ENCODE data around the gene CTSA.
"Not testable (repeated sequence)": the region's sequence is repeated elsewhere in the genome, so short reads cannot be mapped to it uniquely, and the experiment has no call there.

Gene CTSA

GRCh38 chr20:45859916-45860315 is 31.2 kb upstream of the CTSA start:
- no peak for ATAC-seq
- H3K27ac Mint-ChIP-seq: no peak overlapping the region
- H3K9me3 Mint-ChIP-seq: no peaks in the 10 kb centered on the region
- peaks cover 21% of the 10 kb centered on the region for H3K36me3 Mint-ChIP-seq
- H3K4me3 Mint-ChIP-seq: no peak overlapping the region
- no peaks in the 10 kb centered on the region for H3K27me3 Mint-ChIP-seq
- H3K4me1 Mint-ChIP-seq: peaks cover 33% of the 10 kb centered on the region

GRCh38 chr20:45860560-45861220 is 30.4 kb upstream of the CTSA start:
- peaks cover 21% of the 10 kb centered on the region for H3K36me3 Mint-ChIP-seq
- ATAC-seq: no peak
- H3K27me3 Mint-ChIP-seq: no peaks in the 10 kb centered on the region
- no peak overlapping the region for H3K4me3 Mint-ChIP-seq
- H3K4me1 Mint-ChIP-seq: peaks cover 33% of the 10 kb centered on the region
- no peak overlapping the region for H3K27ac Mint-ChIP-seq
- no peaks in the 10 kb centered on the region for H3K9me3 Mint-ChIP-seq

- Mint-ChIP-seq H3K4me1 (peaks cover 27% of the 10 kb centered on the region), H3K36me3 (peaks cover 22% of the 10 kb centered on the region), H3K27ac (no peak overlapping the region), H3K4me3 (no peak overlapping the region), H3K9me3 (no peaks in the 10 kb centered on the region), H3K27me3 (no peaks in the 10 kb centered on the region)
- ATAC-seq: no peak
Observed at GRCh38 chr20:45861221-45862075, 29.7 kb upstream of the CTSA start.

- no peak for ATAC-seq
- H3K4me1 Mint-ChIP-seq: peaks cover 9% of the 10 kb centered on the region
Observed at GRCh38 chr20:45863543-45864470, 27.3 kb upstream of the CTSA start.

DNA sequence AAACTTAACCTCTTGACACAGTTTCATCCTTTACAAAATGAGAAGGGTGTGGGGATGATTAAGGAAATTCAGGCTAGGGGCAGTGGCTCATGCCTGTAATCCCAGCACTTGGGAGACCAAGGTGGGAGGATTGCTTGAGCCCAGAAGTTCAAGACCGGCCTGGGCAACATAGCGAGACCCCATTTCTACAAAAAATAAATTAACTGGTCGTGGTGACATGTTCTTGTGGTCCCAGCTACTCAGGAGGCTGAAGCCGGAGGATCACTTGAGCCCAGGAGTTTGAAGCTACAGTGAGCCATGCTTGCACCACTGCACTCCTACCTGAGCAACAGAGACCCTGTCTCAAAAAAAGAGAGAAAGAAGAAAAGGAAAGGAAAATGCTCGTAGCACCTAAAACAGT is 24.7 kb upstream of the CTSA start:
- Mint-ChIP-seq H3K4me3 (no peak overlapping the region), H3K27ac (no peak overlapping the region), H3K27me3 (no peaks in the 10 kb centered on the region), H3K9me3 (no peaks in the 10 kb centered on the region), H3K4me1 (no peaks in the 10 kb centered on the region), H3K36me3 (peaks cover 7% of the 10 kb centered on the region)
- no peak for ATAC-seq

More at GRCh38 chr20:45863543-45864470, 27.3 kb upstream of the CTSA start:
- Mint-ChIP-seq H3K9me3 (no peaks in the 10 kb centered on the region), H3K27me3 (no peaks in the 10 kb centered on the region), H3K27ac (no peak overlapping the region), H3K4me3 (no peak overlapping the region), H3K36me3 (peaks cover 26% of the 10 kb centered on the region)

- ATAC-seq: no peak
- no peaks in the 10 kb centered on the region for H3K4me1 Mint-ChIP-seq
- no peaks in the 10 kb centered on the region for H3K9me3 Mint-ChIP-seq
Observed at GRCh38 chr20:45867136-45867818, 23.9 kb upstream of the CTSA start.

GRCh38 chr20:45867819-45868176 is 23.3 kb upstream of the CTSA start:
- Mint-ChIP-seq H3K9me3 (no peaks in the 10 kb centered on the region), H3K27ac (no peak overlapping the region), H3K4me3 (no peak overlapping the region), H3K36me3 (peaks cover 11% of the 10 kb centered on the region), H3K4me1 (no peaks in the 10 kb centered on the region), H3K27me3 (no peaks in the 10 kb centered on the region)
- no peak for ATAC-seq

More at GRCh38 chr20:45867136-45867818, 23.9 kb upstream of the CTSA start:
- Mint-ChIP-seq H3K36me3 (peaks cover 8% of the 10 kb centered on the region), H3K4me3 (no peak overlapping the region), H3K27ac (no peak overlapping the region), H3K27me3 (no peaks in the 10 kb centered on the region)

DNA sequence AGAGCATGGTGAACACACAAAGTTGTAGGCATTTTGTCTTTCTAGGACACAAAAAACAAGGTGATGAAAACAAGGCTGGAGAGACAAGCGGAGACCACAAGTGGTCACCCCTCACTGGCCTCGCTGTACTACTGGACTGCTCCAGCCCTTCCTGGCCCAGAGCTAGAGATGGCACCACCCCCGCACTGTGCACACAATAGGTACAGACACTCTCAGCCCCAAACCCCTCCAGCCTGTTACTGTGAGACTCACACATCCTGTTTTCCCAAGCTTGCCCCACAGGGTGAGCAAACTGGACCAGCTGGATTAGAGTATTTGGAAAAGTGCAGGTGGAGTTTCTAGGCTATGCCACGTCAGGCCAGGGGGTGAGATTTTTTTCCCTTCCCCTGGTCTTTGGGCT is 18.5 kb upstream of the CTSA start:
- ATAC-seq: no peak
- H3K9me3 Mint-ChIP-seq: no peaks in the 10 kb centered on the region
- H3K4me1 Mint-ChIP-seq: no peaks in the 10 kb centered on the region
- no peak overlapping the region for H3K27ac Mint-ChIP-seq
- H3K27me3 Mint-ChIP-seq: no peaks in the 10 kb centered on the region
- peaks cover 6% of the 10 kb centered on the region for H3K36me3 Mint-ChIP-seq
- no peak overlapping the region for H3K4me3 Mint-ChIP-seq

- Mint-ChIP-seq H3K27me3 (no peaks in the 10 kb centered on the region), H3K27ac (no peak overlapping the region), H3K4me3 (no peak overlapping the region), H3K4me1 (no peaks in the 10 kb centered on the region), H3K36me3 (peaks cover 6% of the 10 kb centered on the region), H3K9me3 (no peaks in the 10 kb centered on the region)
- ATAC-seq: no peak
Observed at GRCh38 chr20:45873409-45874103, 17.6 kb upstream of the CTSA start.

- not testable (repeated sequence) for H3K27me3 Mint-ChIP-seq, H3K4me3 Mint-ChIP-seq, H3K27ac Mint-ChIP-seq, H3K9me3 Mint-ChIP-seq, H3K36me3 Mint-ChIP-seq, ATAC-seq, H3K4me1 Mint-ChIP-seq
Observed at GRCh38 chr20:45874104-45874481, 17.0 kb upstream of the CTSA start.

DNA sequence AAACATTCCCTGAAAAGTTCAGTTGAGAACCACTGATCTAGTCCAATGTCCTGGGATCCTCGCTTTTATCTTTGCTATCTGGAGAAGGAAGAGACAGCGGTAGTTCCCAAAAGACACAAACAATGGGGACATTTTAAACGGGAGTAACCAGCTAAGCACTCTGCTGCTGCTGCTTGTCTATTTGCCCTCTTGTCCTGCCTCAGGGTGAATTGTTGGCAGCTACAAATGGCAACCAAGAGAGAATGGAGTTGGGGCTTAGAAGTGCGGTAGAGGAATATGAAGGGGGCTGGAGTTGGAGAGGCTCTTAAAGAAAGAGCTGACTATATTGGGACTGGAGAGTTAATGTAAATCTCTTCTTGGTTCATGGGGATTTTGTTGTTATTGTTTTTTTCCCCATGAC is 16.6 kb upstream of the CTSA start:
- Mint-ChIP-seq H3K4me1 (no peaks in the 10 kb centered on the region), H3K36me3 (peaks cover 6% of the 10 kb centered on the region), H3K9me3 (no peaks in the 10 kb centered on the region), H3K27ac (no peak overlapping the region), H3K27me3 (no peaks in the 10 kb centered on the region), H3K4me3 (no peak overlapping the region)
- ATAC-seq: no peak

DNA sequence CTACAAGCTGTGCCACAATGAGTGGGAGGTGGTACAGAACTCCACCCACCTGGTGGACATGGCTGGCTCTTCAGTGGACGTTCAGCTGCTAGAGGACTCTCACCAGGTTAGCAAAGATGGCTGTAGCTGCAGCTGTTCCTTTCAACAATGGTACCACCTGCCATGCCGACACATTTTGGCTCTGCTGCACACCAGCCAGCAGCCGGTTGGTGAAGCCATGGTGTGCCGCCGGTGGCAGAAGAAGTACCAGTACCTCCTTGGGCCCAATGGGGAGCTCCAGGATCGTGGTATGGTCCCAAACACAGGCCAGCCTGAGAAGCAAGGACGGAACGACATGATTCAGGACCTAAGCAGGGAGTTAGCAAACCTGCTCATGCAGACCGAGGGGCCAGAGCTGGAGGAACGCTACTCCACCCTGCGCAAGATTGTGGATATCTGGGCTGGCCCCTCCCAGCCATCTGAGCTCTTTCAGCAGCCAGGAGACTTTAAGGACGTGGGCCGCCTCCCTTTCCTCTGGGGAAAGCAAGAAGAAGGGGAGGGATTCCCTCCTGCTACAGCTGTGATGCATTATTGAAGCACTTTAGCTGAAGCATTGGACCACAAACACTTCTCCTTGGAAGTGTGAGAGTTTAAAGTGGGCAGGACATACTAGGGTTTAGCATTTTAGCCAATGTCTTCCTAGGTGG is 12.9 kb upstream of the CTSA start:
- no peak for ATAC-seq
- peaks cover 25% of the 10 kb centered on the region for H3K4me1 Mint-ChIP-seq
- no peak overlapping the region for H3K27ac Mint-ChIP-seq
- no peaks in the 10 kb centered on the region for H3K9me3 Mint-ChIP-seq
- no peaks in the 10 kb centered on the region for H3K27me3 Mint-ChIP-seq
- H3K36me3 Mint-ChIP-seq: peaks cover 10% of the 10 kb centered on the region
- H3K4me3 Mint-ChIP-seq: no peak overlapping the region

DNA sequence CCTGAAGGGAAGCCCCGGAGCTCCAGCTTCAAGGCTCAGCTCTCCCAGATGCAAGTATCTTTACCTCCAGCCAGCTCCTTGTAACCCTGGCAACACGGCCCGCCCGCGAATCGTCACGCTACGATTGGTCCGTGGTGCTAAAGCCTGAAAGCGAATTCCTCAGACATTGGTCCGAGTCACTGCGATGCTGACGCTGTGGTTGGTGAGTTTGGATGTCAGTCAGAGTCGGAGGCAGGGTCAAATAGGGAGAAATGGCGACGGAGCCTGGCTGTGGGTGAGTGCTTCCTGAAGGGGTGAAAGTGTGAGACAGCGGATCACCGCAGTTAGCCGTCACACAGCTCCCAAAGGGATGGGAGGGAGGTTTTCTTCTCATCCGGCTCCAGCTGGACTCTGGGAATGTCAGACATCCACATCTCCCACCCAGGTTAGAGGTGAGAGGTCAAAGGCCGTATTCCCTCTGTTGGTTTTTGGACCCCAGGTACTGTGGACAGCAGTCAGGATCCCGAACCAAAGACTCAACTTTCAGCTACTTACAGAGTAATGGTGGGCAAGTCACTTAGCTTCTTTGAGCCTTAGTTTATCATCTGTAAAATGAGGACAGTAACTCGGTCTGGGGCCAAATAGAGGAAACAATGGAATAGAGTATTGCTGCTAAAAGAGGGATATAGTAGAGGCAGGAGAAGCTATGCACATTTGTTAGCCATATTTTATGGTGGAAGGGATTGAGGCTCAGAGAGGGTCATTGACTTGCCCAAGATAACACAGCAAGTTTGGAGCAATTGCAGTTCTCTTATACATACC is 9.9 kb upstream of the CTSA start, which contains the start of gene ZSWIM1:
TSS of gene ZSWIM1 (plus strand) at position 240 of the 801 bp plus-strand sequence. CDS start 1,366 bp downstream, outside the sequence.
- Mint-ChIP-seq H3K4me1 (peaks cover 45% of the 10 kb centered on the region), H3K27ac (peak within 1 kb of the TSS; percentile 83), H3K9me3 (no peaks in the 10 kb centered on the region), H3K36me3 (peaks cover 21% of the 10 kb centered on the region), H3K4me3 (peak within 1 kb of the TSS; percentile 81), H3K27me3 (no peaks in the 10 kb centered on the region)
- peak; percentile 99 for ATAC-seq

Measured in stimulated activated memory B cell treated with anti-CD40 and anti-IgM and Interleukin-4, amounts not matched to agents 10 μg/mL and 1 μg/mL and 100 μg/mL, for 72 hours (primary cell).